GM12878 (cell line): ENCODE results near the gene KLHL26. TPM values are rescaled to one million over a fixed set of nuclear protein-coding genes. Genes with fewer than 3 reads are reported as not detected.

Experiments
- ATAC-seq: fragments of 200-7000 bp; cut with Tn5 transposase; 3 replicates; pipeline ENCODE4 v1.9.1; 2020; ENCODE audit warnings: mild to moderate bottlenecking, moderate library complexity
- BruUV-seq: library from RNA; stranded (reverse); fragments of 400-500 nt; replicated peaks from 2 replicates; lab custom pipeline; 2021; lab: Mats Ljungman, UMichigan
- CTCF ChIA-PET: fragments of 300-600 bp; sonication (Branson Sonifier 250); formaldehyde crosslinking; extraction: SDS; loops from one replicate; lab custom pipeline; 2021; ENCODE audit warnings: inconsistent platforms; lab: Yijun Ruan, JAX
- POLR2A ChIA-PET: fragments of 350-600 bp; formaldehyde crosslinking; extraction: SDS; loops from one replicate; lab custom pipeline; 2021; ENCODE audit warnings: inconsistent platforms; lab: Charles Lee
- RAD21 ChIA-PET: fragments of 300-600 bp; sonication (Branson Sonifier 250); formaldehyde crosslinking; loops from one replicate; lab custom pipeline; 2023; ENCODE audit warnings: antibody characterized with exemption; ENCODE audit not compliant: unreplicated experiment; lab: Charles Lee
- SMC1A ChIA-PET: fragments of 300-600 bp; sonication (Branson Sonifier 250); formaldehyde crosslinking; loops from one replicate; lab custom pipeline; 2023; ENCODE audit not compliant: unreplicated experiment, uncharacterized antibody; lab: Charles Lee
- DNase-seq: peaks from one replicate; pipeline ENCODE4 v3.0.0-alpha.2; 2011; ENCODE audit warnings: low read depth, low spot score
- FAIRE-seq: peaks from 3 replicates; lab custom pipeline; 2011; peaks lifted over from hg19 to GRCh38; lab: Jason Lieb, UNC
- H2AFZ ChIP-seq: 2 replicates; pipeline ENCODE4 v1.6.0; 2011; ENCODE audit warnings: low read depth, low read length, control low read depth; ENCODE audit not compliant: control insufficient read depth
- H3K27ac ChIP-seq: 2 replicates; pipeline ENCODE4 v1.5.1; 2011; ENCODE audit warnings: control low read depth; ENCODE audit not compliant: control insufficient read depth, insufficient read depth
- H3K27me3 ChIP-seq, 2 experiments: replicated peaks in 1 of 2; 2 replicates each; pipeline versions ENCODE4 v1.6.0 to v1.6.1; 2011; ENCODE audit warnings: low read length in 1 of 2; ENCODE audit not compliant: control insufficient read depth in 2 of 2, insufficient read depth in 2 of 2
- H3K36me3 ChIP-seq, 2 experiments: 2 replicates each; pipeline ENCODE4 v1.5.1; 2011; ENCODE audit warnings: low read length in 1 of 2; ENCODE audit not compliant: control insufficient read depth in 2 of 2, insufficient read depth in 2 of 2
- H3K4me1 ChIP-seq: 2 replicates; pipeline ENCODE4 v1.6.1; 2011; ENCODE audit warnings: mild to moderate bottlenecking, low read length, moderate library complexity, mixed read lengths; ENCODE audit not compliant: control insufficient read depth, insufficient read depth
- H3K4me2 ChIP-seq: 2 replicates; pipeline ENCODE4 v1.6.0; 2011; ENCODE audit warnings: control low read depth; ENCODE audit not compliant: control insufficient read depth, insufficient read depth
- H3K4me3 ChIP-seq: fragments of 200-600 bp; sonication (generic); 2 replicates; pipeline ENCODE4 v1.5.1; 2016
- H3K79me2 ChIP-seq: 2 replicates; pipeline ENCODE4 v1.6.0; 2011; ENCODE audit warnings: low read length; ENCODE audit not compliant: control insufficient read depth, insufficient read depth
- H3K9ac ChIP-seq: 2 replicates; pipeline ENCODE4 v1.8.0; 2011; ENCODE audit warnings: low read length, control low read depth, mixed read lengths; ENCODE audit not compliant: control insufficient read depth, insufficient read depth
- H3K9me3 ChIP-seq: replicated peaks from 3 replicates; pipeline ENCODE4 v1.5.1; 2011; ENCODE audit warnings: mild to moderate bottlenecking, low read length; ENCODE audit not compliant: control insufficient read depth, insufficient read depth
- H4K20me1 ChIP-seq: 2 replicates; pipeline ENCODE4 v1.6.0; 2011; ENCODE audit not compliant: control insufficient read depth, insufficient read depth
- BCL11A ChIP-seq: IDR thresholded peaks from 2 replicates; pipeline ENCODE4 v1.6.1; 2011; ENCODE audit warnings: low read depth, low read length
- BHLHE40 ChIP-seq, 2 experiments: fragments of 450-650 bp in 1 of 2; IDR thresholded peaks; 2 replicates each; pipeline ENCODE4 v1.6.1; 2011 to 2017; ENCODE audit warnings: low read depth in 2 of 2, borderline replicate concordance in 1 of 2, improper control_type of control experiment in 1 of 2, low read length in 1 of 2, mild to moderate bottlenecking in 1 of 2
- EED ChIP-seq: sonication (generic); IDR thresholded peaks from 2 replicates; pipeline ENCODE4 v1.6.1; 2016; ENCODE audit warnings: antibody characterized with exemption, low read depth
- EGR1 ChIP-seq, 2 experiments: IDR thresholded peaks; 1 replicate in 1 of 2; 2 replicates in 1 of 2; pipeline ENCODE4 v1.6.1; 2011 to 2012; ENCODE audit warnings: low read depth in 2 of 2, low read length in 2 of 2, borderline replicate concordance in 1 of 2, mild to moderate bottlenecking in 1 of 2, moderate library complexity in 1 of 2
- HDAC2 ChIP-seq: fragments of 200-600 bp; sonication (generic); IDR thresholded peaks from 2 replicates; pipeline ENCODE4 v1.6.1; 2017
- IRF4 ChIP-seq: IDR thresholded peaks from 2 replicates; pipeline ENCODE4 v1.6.1; 2011; ENCODE audit warnings: low read depth, low read length
- JUND ChIP-seq: IDR thresholded peaks from 2 replicates; pipeline ENCODE4 v1.6.1; 2012; ENCODE audit warnings: low read depth, mild to moderate bottlenecking, low read length, improper control_type of control experiment, moderate library complexity
- MYC ChIP-seq: IDR thresholded peaks from 2 replicates; pipeline ENCODE4 v1.6.1; 2011; ENCODE audit warnings: mild to moderate bottlenecking, low read length, moderate library complexity, inconsistent platforms; ENCODE audit not compliant: insufficient read depth, insufficient replicate concordance, insufficient read length, severe bottlenecking
- NFIC ChIP-seq: IDR thresholded peaks from 2 replicates; pipeline ENCODE4 v1.6.1; 2012; ENCODE audit warnings: low read depth, mild to moderate bottlenecking, inconsistent platforms, low read length, moderate library complexity
- RBBP5 ChIP-seq: fragments of 200-600 bp; sonication (generic); conservative IDR thresholded peaks from 2 replicates; pipeline ENCODE4 v1.6.1; 2016
- SIN3A ChIP-seq: IDR thresholded peaks from 2 replicates; pipeline ENCODE4 v1.6.1; 2012; ENCODE audit warnings: low read depth, low read length, improper control_type of control experiment
- TARDBP ChIP-seq: IDR thresholded peaks from 2 replicates; pipeline ENCODE4 v1.6.1; 2016; ENCODE audit warnings: borderline replicate concordance
- TCF7 ChIP-seq: IDR thresholded peaks from 2 replicates; pipeline ENCODE4 v1.6.1; 2014; ENCODE audit warnings: antibody characterized with exemption, borderline replicate concordance
- YY1 ChIP-seq: IDR thresholded peaks from 2 replicates; pipeline ENCODE4 v1.6.1; 2011; ENCODE audit warnings: low read depth, mild to moderate bottlenecking, low read length
- ZSCAN29 ChIP-seq: fragments of 450-650 bp; IDR thresholded peaks from 2 replicates; pipeline ENCODE4 v1.6.1; 2017; ENCODE audit warnings: mild to moderate bottlenecking, moderate library complexity
- WGBS: methylation state at CpG from one replicate; pipeline ENCODE4 v1.1.6; 2016; ENCODE audit warnings: low lambda C conversion rate; ENCODE audit not compliant: insufficient replicate concordance, insufficient coverage; ENCODE audit errors: missing lambda C conversion rate; 5-methylcytosine and 5-hydroxymethylcytosine counted together
- in situ Hi-C: fragments of 300-500 bp; cut with MboI; formaldehyde crosslinking; loops from 9 replicates; pipeline ENCODE4 v1.14.3; 2018; ENCODE audit warnings: mixed read lengths
- intact Hi-C: fragments of 100-400 bp; cut with micrococcal nuclease; formaldehyde crosslinking; loops from one replicate; pipeline ENCODE4 v1.14.2; 2022; ENCODE audit not compliant: unreplicated experiment
- polyA plus RNA-seq, 11 experiments: library from polyadenylated mRNA; depleted of rRNA in 4 of 11; unstranded in 6 of 11; stranded (reverse) in 5 of 11; fragments of >200 nt; fragmentation: Nextera tagmentation in 4 of 11; fragmentation: Illumina TruSeq in 1 of 11; extraction: Ambion mirVana in 4 of 11; extraction: Trizol in 1 of 11; gene quantifications; 1 replicate in 1 of 11; 2 replicates in 10 of 11; pipeline versions ENCODE4 v1.2.1 to v1.2.3, GENCODE V29; 2011 to 2016; ENCODE audit warnings: inconsistent platforms in 2 of 11, missing spikeins in 2 of 11, low read depth in 1 of 11
- total RNA-seq, 4 experiments: library from RNA; depleted of rRNA in 3 of 4; stranded (reverse); fragments of >200 nt in 3 of 4; fragmentation: Illumina TruSeq in 1 of 4; extraction: Trizol in 1 of 4; gene quantifications; 2 replicates each; pipeline versions ENCODE4 v1.2.1 to v1.2.3, GENCODE V29; 2013 to 2021
- TF ChIP-seq, protein P1 (sequence below): IDR thresholded peaks from 2 replicates; pipeline ENCODE4 v1.6.1; 2011; ENCODE audit warnings: borderline replicate concordance, low read depth, mild to moderate bottlenecking, moderate library complexity, mixed read lengths, low read length; ENCODE audit not compliant: insufficient read depth; ENCODE audit errors: extremely low read length
- TF ChIP-seq, protein P2 (sequence below): fragments of 150-350 bp; IDR thresholded peaks from 2 replicates; pipeline ENCODE4 v1.6.1; 2014; ENCODE audit warnings: mild to moderate bottlenecking, low read depth, low read length
- TF ChIP-seq, protein P3 (sequence below): fragments of 450-650 bp; conservative IDR thresholded peaks from 2 replicates; pipeline ENCODE4 v1.6.1; 2017; ENCODE audit warnings: mild to moderate bottlenecking, moderate library complexity

The KLHL26 gene
- total and polyA plus RNA-seq, 10 of the 15 experiments (the other 5 are each of a cell fraction or from before 2014, with no cell fraction given): 0.18 to 14.6 (median 2.9) TPM

DNA sequence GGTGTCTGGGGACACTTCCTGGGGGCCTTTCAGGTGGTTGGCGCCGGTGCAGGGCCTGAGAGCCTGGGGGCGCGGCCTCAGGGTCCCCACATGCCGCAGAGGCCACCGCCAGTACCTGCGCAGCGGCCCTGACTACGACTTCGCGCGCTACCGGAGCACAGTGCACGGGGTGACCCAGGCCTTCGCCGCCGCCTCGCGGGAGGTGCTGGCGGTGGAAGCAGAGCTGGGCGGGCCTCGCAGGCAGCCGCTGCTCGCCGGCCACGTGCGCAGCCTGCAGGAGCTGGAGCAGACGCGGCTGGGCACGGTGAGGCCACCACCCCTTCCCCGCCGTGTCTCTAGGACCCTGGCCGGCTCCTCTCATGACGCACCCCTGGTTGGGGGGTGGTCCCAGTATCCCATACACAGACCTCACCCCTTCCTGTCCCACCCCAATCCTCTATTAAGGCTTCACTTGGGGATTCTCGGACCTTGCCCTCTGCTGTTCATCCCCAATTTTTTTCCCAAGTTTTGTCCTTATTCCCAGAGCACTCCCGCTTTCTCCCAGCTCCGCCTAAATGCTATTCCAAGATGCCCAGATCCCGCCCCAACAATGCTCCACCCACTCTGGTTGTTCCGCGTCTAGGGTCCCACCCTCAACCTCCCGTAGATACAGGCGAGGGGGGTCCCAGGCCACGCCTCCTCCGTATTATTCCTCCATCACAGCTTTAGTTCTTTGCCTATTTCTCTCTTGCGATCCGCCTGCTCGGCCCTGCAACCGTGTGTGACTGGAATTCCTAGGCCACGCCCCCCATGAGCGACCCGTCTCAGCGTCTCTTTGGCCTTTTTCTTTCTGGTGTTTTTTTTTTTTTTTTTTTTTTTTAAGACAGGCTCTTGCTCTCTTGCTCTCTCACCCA is 47.2 kb upstream of the KLHL26 start:
- SMC1A ChIA-PET: interaction anchor here (0.7 to 5.2 kb wide), 12 partner anchors 13 to 259 kb away, joined by 3 to 44 read pairs (median 3); partner anchors contain the start of genes KXD1 and UBA52
- peaks cover 0 to 2% of the 10 kb centered on the region in 2 experiments; a peak in 1 of 4 replicates for H3K27me3 ChIP-seq
- peak overlapping the region; percentile 72 for H3K27ac ChIP-seq
- intact Hi-C loops (loop anchor here (2.0 to 5.0 kb wide), 5 partner anchors 47 to 258 kb away; partner anchors contain the start of genes ELL, FKBP8 and UPF1), in situ Hi-C loops (no loop called here)
- no peaks in the 10 kb centered on the region for H3K9me3 ChIP-seq
- peak overlapping the region; percentile 70 for H3K4me3 ChIP-seq
- H3K79me2 ChIP-seq: peaks cover 4% of the 10 kb centered on the region; the same call in 1 of the 2 replicates
- CTCF ChIA-PET: interaction anchor here (0.6 to 6.0 kb wide), 21 partner anchors 9 to 398 kb away, joined by 3 to 64 read pairs (median 5); partner anchors contain the start of genes ELL, FKBP8, KXD1 and UBA52
- ATAC-seq: peak; percentile 73
- peak overlapping the region; percentile 66 for H3K9ac ChIP-seq
- peak overlapping the region; percentile 72 for H2AFZ ChIP-seq
- no peak for FAIRE-seq
- WGBS: 21% methylated on average over 52 of the region's 52 CpGs
- POLR2A ChIA-PET: interaction anchor here (0.6 to 6.0 kb wide), 7 partner anchors 17 to 194 kb away, joined by 3 to 43 read pairs (median 21); partner anchors contain the start of genes ELL, FKBP8, KXD1 and UBA52
- H4K20me1 ChIP-seq: no peaks in the 10 kb centered on the region; the same call in 1 of the 2 replicates
- no peak for DNase-seq
- no TSS peak for BruUV-seq
- RAD21 ChIA-PET: interaction anchor here (1.2 to 4.8 kb wide), 5 partner anchors 31 to 139 kb away, joined by 3 to 35 read pairs (median 20); partner anchors contain the start of genes ELL, FKBP8 and KXD1
- peak overlapping the region; percentile 98 for H3K4me2 ChIP-seq
- H3K36me3 ChIP-seq: peaks cover 0 to 3% of the 10 kb centered on the region in 2 experiments; a peak in 1 of 4 replicates
- H3K4me1 ChIP-seq: peaks cover 34% of the 10 kb centered on the region
- TF ChIP-seq TCF7: no peak
- no peak for TF ChIP-seq IRF4
- no peak for TF ChIP-seq EED
- TF ChIP-seq SIN3A: 0 out of 2 replicates have a peak, but pooled peaks have one; percentile 3
- no peak for TF ChIP-seq ZSCAN29
- peak; percentile 96 for TF ChIP-seq MYC
- TF ChIP-seq JUND: no peak
- TF ChIP-seq TARDBP: 0 out of 2 replicates have a peak, but pooled peaks have one; percentile 24
- TF ChIP-seq BHLHE40 (IDR thresholded peaks at IDR 0.05; ENCODE audit: borderline replicate concordance in 1 of 2, low read depth in 2 of 2, low read length in 1 of 2): peak; percentile 58 to 92; a peak in 3 of 4 replicates
- no peak for TF ChIP-seq NFIC
- TF ChIP-seq, protein P1, sequence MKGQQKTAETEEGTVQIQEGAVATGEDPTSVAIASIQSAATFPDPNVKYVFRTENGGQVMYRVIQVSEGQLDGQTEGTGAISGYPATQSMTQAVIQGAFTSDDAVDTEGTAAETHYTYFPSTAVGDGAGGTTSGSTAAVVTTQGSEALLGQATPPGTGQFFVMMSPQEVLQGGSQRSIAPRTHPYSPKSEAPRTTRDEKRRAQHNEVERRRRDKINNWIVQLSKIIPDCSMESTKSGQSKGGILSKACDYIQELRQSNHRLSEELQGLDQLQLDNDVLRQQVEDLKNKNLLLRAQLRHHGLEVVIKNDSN: peak; percentile 79
- TF ChIP-seq HDAC2: no peak; the same call in 1 of the 2 replicates
- TF ChIP-seq EGR1 (IDR thresholded peaks at IDR 0.05; ENCODE audit: borderline replicate concordance in 1 of 2, low read depth in 2 of 2, low read length in 2 of 2): no peak
- 0 out of 2 replicates have a peak, but pooled peaks have one; percentile 23 for TF ChIP-seq YY1
- TF ChIP-seq, protein P2, sequence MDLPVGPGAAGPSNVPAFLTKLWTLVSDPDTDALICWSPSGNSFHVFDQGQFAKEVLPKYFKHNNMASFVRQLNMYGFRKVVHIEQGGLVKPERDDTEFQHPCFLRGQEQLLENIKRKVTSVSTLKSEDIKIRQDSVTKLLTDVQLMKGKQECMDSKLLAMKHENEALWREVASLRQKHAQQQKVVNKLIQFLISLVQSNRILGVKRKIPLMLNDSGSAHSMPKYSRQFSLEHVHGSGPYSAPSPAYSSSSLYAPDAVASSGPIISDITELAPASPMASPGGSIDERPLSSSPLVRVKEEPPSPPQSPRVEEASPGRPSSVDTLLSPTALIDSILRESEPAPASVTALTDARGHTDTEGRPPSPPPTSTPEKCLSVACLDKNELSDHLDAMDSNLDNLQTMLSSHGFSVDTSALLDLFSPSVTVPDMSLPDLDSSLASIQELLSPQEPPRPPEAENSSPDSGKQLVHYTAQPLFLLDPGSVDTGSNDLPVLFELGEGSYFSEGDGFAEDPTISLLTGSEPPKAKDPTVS: no peak
- TF ChIP-seq BCL11A: no peak
- TF ChIP-seq, protein P3, sequence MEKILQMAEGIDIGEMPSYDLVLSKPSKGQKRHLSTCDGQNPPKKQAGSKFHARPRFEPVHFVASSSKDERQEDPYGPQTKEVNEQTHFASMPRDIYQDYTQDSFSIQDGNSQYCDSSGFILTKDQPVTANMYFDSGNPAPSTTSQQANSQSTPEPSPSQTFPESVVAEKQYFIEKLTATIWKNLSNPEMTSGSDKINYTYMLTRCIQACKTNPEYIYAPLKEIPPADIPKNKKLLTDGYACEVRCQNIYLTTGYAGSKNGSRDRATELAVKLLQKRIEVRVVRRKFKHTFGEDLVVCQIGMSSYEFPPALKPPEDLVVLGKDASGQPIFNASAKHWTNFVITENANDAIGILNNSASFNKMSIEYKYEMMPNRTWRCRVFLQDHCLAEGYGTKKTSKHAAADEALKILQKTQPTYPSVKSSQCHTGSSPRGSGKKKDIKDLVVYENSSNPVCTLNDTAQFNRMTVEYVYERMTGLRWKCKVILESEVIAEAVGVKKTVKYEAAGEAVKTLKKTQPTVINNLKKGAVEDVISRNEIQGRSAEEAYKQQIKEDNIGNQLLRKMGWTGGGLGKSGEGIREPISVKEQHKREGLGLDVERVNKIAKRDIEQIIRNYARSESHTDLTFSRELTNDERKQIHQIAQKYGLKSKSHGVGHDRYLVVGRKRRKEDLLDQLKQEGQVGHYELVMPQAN: peak; percentile 83
- TF ChIP-seq RBBP5: no peak
